MM.1S (cell line): ENCODE results near the gene CARD11.

Experiments
- EZH2phosphoT487 ChIP-seq: fragments of 300-600 bp; sonication (generic); IDR thresholded peaks from 2 replicates; pipeline ENCODE4 v1.6.1; 2018; ENCODE audit warnings: antibody characterized with exemption, low read length
- TF ChIP-seq, protein P1 (sequence below): fragments of 300-600 bp; sonication (generic); IDR thresholded peaks from 2 replicates; pipeline ENCODE4 v1.5.1; 2016; ENCODE audit warnings: antibody characterized with exemption, low read length, mixed read lengths

- TF ChIP-seq EZH2phosphoT487 = no peak
- TF ChIP-seq, protein P1, sequence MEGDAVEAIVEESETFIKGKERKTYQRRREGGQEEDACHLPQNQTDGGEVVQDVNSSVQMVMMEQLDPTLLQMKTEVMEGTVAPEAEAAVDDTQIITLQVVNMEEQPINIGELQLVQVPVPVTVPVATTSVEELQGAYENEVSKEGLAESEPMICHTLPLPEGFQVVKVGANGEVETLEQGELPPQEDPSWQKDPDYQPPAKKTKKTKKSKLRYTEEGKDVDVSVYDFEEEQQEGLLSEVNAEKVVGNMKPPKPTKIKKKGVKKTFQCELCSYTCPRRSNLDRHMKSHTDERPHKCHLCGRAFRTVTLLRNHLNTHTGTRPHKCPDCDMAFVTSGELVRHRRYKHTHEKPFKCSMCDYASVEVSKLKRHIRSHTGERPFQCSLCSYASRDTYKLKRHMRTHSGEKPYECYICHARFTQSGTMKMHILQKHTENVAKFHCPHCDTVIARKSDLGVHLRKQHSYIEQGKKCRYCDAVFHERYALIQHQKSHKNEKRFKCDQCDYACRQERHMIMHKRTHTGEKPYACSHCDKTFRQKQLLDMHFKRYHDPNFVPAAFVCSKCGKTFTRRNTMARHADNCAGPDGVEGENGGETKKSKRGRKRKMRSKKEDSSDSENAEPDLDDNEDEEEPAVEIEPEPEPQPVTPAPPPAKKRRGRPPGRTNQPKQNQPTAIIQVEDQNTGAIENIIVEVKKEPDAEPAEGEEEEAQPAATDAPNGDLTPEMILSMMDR = no peak
Observed at GRCh38 chr7:2968176-2968575, 75.5 kb downstream of the CARD11 start.
